Measurements from ENCODE around the gene LARP4.
"Not testable (repeated sequence)": the region's sequence is repeated elsewhere in the genome, so short reads cannot be mapped to it uniquely, and the experiment has no call there.

The LARP4 gene

GRCh38 chr12:50440288-50440687, 39.6 kb downstream of the LARP4 start:
- Histone ChIP-seq H3K79me2 (ENCODE audit: insufficient read depth, low read length) (no peaks in the 10 kb centered on the region), H3F3A (ENCODE audit: insufficient read depth) (no peaks in the 10 kb centered on the region), H2AFZ (ENCODE audit: low read depth, low read length, severe bottlenecking) (no peak overlapping the region), H3K4me2 (ENCODE audit: low read depth, low read length, poor library complexity, severe bottlenecking) (no peak overlapping the region), H3K36me3 (ENCODE audit: low read length) (peaks cover 61% of the 10 kb centered on the region), H3K9ac (ENCODE audit: low read length) (no peak overlapping the region), H4K20me1 (ENCODE audit: low read depth, low read length) (no peaks in the 10 kb centered on the region), H3K9me2 (replicated peaks; ENCODE audit: insufficient read depth, low read length) (no peaks in the 10 kb centered on the region), H3K27ac (ENCODE audit: low read depth, low read length) (no peak overlapping the region), H3K9me3 (ENCODE audit: insufficient read depth, low read length) (no peaks in the 10 kb centered on the region), H3K27me3 (ENCODE audit: low read length) (no peaks in the 10 kb centered on the region), H3K4me3 (ENCODE audit: insufficient read depth, low read length, poor library complexity, severe bottlenecking) (no peak overlapping the region)
- TF ChIP-seq EZH2phosphoT487 (conservative IDR thresholded peaks at IDR 0.05; ENCODE audit: low read length), result no peak
- TF ChIP-seq CTCF (IDR thresholded peaks at IDR 0.05; ENCODE audit: insufficient read depth, low read length, poor library complexity, severe bottlenecking), result no peak

GRCh38 chr12:50441763-50442162, 41.1 kb downstream of the LARP4 start:
- Histone ChIP-seq H3K36me3 (ENCODE audit: low read length) (peaks cover 51% of the 10 kb centered on the region), H3K9me3 (ENCODE audit: insufficient read depth, low read length) (no peaks in the 10 kb centered on the region), H3K9ac (ENCODE audit: low read length) (no peak overlapping the region), H3K27ac (ENCODE audit: low read depth, low read length) (no peak overlapping the region), H3K27me3 (ENCODE audit: low read length) (no peaks in the 10 kb centered on the region), H3K4me3 (ENCODE audit: insufficient read depth, low read length, poor library complexity, severe bottlenecking) (no peak overlapping the region), H3K79me2 (ENCODE audit: insufficient read depth, low read length) (no peaks in the 10 kb centered on the region), H3K4me2 (ENCODE audit: low read depth, low read length, poor library complexity, severe bottlenecking) (no peak overlapping the region), H3F3A (ENCODE audit: insufficient read depth) (no peaks in the 10 kb centered on the region), H3K9me2 (replicated peaks; ENCODE audit: insufficient read depth, low read length) (no peaks in the 10 kb centered on the region), H4K20me1 (ENCODE audit: low read depth, low read length) (no peaks in the 10 kb centered on the region), H2AFZ (ENCODE audit: low read depth, low read length, severe bottlenecking) (no peak overlapping the region)
- TF ChIP-seq CTCF (IDR thresholded peaks at IDR 0.05; ENCODE audit: insufficient read depth, low read length, poor library complexity, severe bottlenecking) (no peak), EZH2phosphoT487 (conservative IDR thresholded peaks at IDR 0.05; ENCODE audit: low read length) (no peak)

- Histone ChIP-seq H3K27me3 (ENCODE audit: low read length) (no peaks in the 10 kb centered on the region), H2AFZ (ENCODE audit: low read depth, low read length, severe bottlenecking) (no peak overlapping the region), H3K4me3 (ENCODE audit: insufficient read depth, low read length, poor library complexity, severe bottlenecking) (no peak overlapping the region), H3K4me2 (ENCODE audit: low read depth, low read length, poor library complexity, severe bottlenecking) (no peak overlapping the region), H3K9me2 (replicated peaks; ENCODE audit: insufficient read depth, low read length) (no peaks in the 10 kb centered on the region), H3K9me3 (ENCODE audit: insufficient read depth, low read length) (no peaks in the 10 kb centered on the region), H3K27ac (ENCODE audit: low read depth, low read length) (no peak overlapping the region), H3K9ac (ENCODE audit: low read length) (no peak overlapping the region), H3K79me2 (ENCODE audit: insufficient read depth, low read length) (no peaks in the 10 kb centered on the region), H4K20me1 (ENCODE audit: low read depth, low read length) (no peaks in the 10 kb centered on the region), H3F3A (ENCODE audit: insufficient read depth) (no peaks in the 10 kb centered on the region), H3K36me3 (ENCODE audit: low read length) (peaks cover 50% of the 10 kb centered on the region)
- TF ChIP-seq CTCF (IDR thresholded peaks at IDR 0.05; ENCODE audit: insufficient read depth, low read length, poor library complexity, severe bottlenecking) (no peak), EZH2phosphoT487 (conservative IDR thresholded peaks at IDR 0.05; ENCODE audit: low read length) (no peak)
Measured at GRCh38 chr12:50442178-50442908, 41.7 kb downstream of the LARP4 start.

GRCh38 chr12:50449671-50450070, 49.0 kb downstream of the LARP4 start:
- H3F3A ChIP-seq (ENCODE audit: insufficient read depth); H3K9me3 ChIP-seq (ENCODE audit: insufficient read depth, low read length); H3K4me2 ChIP-seq (ENCODE audit: low read depth, low read length, poor library complexity, severe bottlenecking); H3K9ac ChIP-seq (ENCODE audit: low read length); H4K20me1 ChIP-seq (ENCODE audit: low read depth, low read length); H3K4me3 ChIP-seq (ENCODE audit: insufficient read depth, low read length, poor library complexity, severe bottlenecking); H3K27ac ChIP-seq (ENCODE audit: low read depth, low read length); H3K79me2 ChIP-seq (ENCODE audit: insufficient read depth, low read length); H3K27me3 ChIP-seq (ENCODE audit: low read length); H3K9me2 ChIP-seq (replicated peaks; ENCODE audit: insufficient read depth, low read length); H2AFZ ChIP-seq (ENCODE audit: low read depth, low read length, severe bottlenecking): not testable (repeated sequence)
- peaks cover 23% of the 10 kb centered on the region for H3K36me3 ChIP-seq (ENCODE audit: low read length)

Data from SU-DHL-6 (cell line).